ENCODE data around the gene GDAP2.

The GDAP2 gene

DNA sequence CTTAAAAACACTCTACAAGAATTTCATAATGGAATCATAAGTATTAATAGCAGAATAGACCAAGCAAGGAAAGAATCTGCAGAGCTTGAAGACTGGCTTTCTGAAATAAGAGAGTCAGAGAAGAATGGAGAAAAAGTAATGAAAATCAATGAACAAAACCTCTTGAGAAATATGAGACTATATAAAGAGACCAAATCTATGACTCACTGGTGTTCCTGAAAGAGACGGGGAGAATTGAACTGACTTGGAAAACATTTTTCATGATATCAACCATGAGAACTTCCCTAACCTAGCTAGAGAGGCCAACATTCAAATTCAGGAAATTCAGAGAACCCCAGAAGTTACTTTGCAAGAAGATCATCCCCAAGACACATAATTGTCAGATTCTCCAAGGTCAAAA lies 85.6 kb downstream of the GDAP2 start:
- TF ChIP-seq, protein P1, sequence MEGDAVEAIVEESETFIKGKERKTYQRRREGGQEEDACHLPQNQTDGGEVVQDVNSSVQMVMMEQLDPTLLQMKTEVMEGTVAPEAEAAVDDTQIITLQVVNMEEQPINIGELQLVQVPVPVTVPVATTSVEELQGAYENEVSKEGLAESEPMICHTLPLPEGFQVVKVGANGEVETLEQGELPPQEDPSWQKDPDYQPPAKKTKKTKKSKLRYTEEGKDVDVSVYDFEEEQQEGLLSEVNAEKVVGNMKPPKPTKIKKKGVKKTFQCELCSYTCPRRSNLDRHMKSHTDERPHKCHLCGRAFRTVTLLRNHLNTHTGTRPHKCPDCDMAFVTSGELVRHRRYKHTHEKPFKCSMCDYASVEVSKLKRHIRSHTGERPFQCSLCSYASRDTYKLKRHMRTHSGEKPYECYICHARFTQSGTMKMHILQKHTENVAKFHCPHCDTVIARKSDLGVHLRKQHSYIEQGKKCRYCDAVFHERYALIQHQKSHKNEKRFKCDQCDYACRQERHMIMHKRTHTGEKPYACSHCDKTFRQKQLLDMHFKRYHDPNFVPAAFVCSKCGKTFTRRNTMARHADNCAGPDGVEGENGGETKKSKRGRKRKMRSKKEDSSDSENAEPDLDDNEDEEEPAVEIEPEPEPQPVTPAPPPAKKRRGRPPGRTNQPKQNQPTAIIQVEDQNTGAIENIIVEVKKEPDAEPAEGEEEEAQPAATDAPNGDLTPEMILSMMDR (IDR thresholded peaks at IDR 0.05; ENCODE audit: insufficient read depth, low read depth, low read length, missing control alignments) = no peak

DNA sequence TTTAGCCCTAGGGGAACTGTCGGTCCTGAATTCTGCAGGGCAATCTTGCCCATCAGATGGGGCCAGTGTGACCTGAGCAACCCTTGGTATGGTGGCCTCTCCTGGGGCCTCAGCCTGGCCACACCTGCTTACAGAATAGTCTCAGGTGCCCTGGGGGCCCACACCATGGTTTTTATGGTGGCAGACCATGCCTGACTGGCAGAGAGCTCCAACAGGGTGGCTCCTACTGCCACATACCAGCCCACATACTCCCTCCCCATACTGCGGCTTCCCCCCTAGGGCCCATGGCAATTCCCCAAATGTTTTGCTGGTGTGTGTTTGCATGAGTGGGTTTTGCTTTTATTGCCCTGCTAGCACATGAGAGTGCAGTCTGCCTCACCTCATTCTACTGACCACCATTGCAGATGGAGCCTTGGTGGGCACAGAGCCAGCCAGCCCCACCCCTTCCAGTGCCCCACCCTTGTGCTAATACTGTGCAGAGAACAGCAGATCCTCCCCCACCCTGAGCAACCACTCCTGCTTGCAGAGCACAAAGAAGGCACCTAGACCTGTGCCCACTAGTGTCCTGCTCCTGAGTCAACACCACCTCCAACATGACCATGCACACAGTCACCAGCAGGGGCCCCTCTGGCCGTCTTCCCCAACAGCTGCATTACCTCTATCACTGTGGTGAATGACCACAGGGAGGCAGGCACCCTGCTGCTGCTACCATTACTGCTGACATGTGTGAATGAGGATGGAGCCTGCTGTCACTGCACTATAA lies 86.8 kb downstream of the GDAP2 start:
- TF ChIP-seq, protein P1 (IDR thresholded peaks at IDR 0.05; ENCODE audit: insufficient read depth, low read depth, low read length, missing control alignments) = no peak
- H3K4me3 ChIP-seq (ENCODE audit: low read depth, low read length) = no peak overlapping the region
- peak; percentile 9 for DNase-seq (ENCODE audit: low read depth)

More for the DNA sequence above, 85.6 kb downstream of the GDAP2 start:
- DNase-seq (ENCODE audit: low read depth) = no peak
- H3K4me3 ChIP-seq (ENCODE audit: low read depth, low read length) = no peak overlapping the region

DNA sequence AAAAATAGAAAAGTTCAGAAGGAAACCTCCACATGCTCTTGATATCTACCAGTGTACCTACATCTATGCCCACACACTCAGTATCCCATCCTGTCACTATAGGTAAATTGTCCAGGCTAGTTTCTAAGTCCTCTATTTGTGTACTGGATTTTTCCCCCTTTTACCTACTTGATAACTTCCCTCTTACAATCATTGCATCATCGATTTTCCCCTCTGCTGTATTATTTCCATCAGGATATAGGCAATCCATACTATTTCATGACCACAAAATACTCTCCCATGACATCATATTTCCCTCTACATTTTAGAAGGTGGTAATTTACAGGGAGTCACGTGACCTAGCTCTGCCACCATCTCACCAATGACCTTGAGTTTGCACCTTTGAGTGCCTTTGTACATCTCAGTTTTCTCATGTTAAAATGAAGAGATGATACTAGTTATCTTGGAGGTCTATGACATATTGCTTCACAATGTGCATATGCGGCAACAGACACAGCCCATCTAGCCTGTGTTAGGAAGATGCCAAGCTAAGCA lies 88.2 kb downstream of the GDAP2 start:
- no peak overlapping the region for H3K4me3 ChIP-seq (ENCODE audit: low read depth, low read length)
- DNase-seq (ENCODE audit: low read depth) = no peak
- TF ChIP-seq, protein P1 (IDR thresholded peaks at IDR 0.05; ENCODE audit: insufficient read depth, low read depth, low read length, missing control alignments) = no peak

DNA sequence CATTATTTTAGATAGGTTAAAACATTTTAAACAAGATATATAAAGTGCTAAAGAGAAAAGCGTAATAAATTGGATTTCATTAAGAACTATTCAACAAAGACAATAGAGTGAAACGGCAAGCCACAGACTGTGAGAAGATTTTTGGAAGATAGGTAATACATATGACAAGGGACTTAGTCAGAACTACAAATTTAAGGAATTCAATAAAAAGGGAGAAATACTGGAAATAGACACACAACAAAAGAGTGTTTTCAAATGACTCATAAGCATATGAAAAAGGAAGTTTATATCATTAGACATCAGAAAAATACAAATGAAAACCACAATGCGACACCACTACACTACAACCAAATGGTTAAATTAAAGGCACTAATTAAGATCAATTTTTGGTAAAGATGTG lies 90.5 kb downstream of the GDAP2 start:
- DNase-seq (ENCODE audit: low read depth) = no peak
- TF ChIP-seq, protein P1 (IDR thresholded peaks at IDR 0.05; ENCODE audit: insufficient read depth, low read depth, low read length, missing control alignments) = no peak
- H3K4me3 ChIP-seq (ENCODE audit: low read depth, low read length) = no peak overlapping the region

DNA sequence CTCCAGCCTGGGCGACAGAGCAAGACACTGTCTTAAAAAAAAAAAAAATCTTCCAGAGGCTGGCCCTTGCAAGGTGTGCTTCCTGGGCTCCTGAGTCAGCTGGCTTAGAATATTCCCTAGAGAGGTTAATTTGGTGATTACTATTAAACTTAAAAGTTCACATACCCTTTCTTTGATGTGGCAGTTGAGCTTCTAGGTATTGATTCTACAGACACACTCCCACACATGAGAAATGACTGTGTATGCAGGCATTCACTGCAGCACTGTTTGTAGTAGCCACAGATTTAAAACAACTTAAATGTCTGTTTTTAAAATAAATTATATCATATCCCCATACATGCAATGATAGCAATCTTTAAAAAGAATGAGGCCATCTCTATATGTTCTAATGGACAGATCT lies 93.4 kb downstream of the GDAP2 start:
- peak; percentile 5 for DNase-seq (ENCODE audit: low read depth)
- TF ChIP-seq, protein P1 (IDR thresholded peaks at IDR 0.05; ENCODE audit: insufficient read depth, low read depth, low read length, missing control alignments) = no peak
- H3K4me3 ChIP-seq (ENCODE audit: low read depth, low read length) = no peak overlapping the region

DNA sequence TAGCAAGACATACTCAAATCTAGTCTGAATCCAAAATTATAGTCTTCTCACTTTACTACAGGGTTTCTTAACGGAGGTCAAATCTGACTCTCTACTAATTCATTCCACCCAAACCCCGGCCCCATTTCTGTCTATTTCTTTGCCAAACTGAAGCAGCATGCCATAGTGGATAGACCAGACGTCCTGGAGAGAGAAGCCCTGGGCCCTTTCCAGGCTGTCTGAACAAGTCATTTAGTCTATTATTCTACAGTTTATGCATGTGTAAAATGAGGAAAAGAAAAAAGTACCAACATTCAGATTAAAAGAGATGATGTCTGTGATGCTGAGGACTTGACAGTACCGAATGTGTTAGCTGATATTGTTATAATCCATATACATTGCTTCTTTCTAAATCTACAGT lies 95.0 kb downstream of the GDAP2 start:
- H3K4me3 ChIP-seq (ENCODE audit: low read depth, low read length) = no peak overlapping the region
- TF ChIP-seq, protein P1 (IDR thresholded peaks at IDR 0.05; ENCODE audit: insufficient read depth, low read depth, low read length, missing control alignments) = no peak
- no peak for DNase-seq (ENCODE audit: low read depth)

Data from GM12865 (cell line).